ENCODE results near the gene RNF38. TPM values are rescaled to one million over a fixed set of nuclear protein-coding genes. Genes with fewer than 3 reads are reported as not detected.
"Not testable (repeated sequence)": the region's sequence is repeated elsewhere in the genome, so short reads cannot be mapped to it uniquely, and the experiment has no call there.

RNF38 gene
- polyA plus RNA-seq, 1 donor, result 25.3 TPM

GRCh38 chr9:36294996-36295395 lies 105.1 kb downstream of the RNF38 start:
- DNase-seq (ENCODE audit: low read depth), result not testable (repeated sequence)

- DNase-seq (ENCODE audit: low read depth), result no peak
Observed at GRCh38 chr9:36293918-36294317, 106.2 kb downstream of the RNF38 start.

- no peak for DNase-seq (ENCODE audit: low read depth)
Observed at GRCh38 chr9:36293171-36293570, 106.9 kb downstream of the RNF38 start.

- no peak for DNase-seq (ENCODE audit: low read depth)
Observed at GRCh38 chr9:36292641-36293040, 107.4 kb downstream of the RNF38 start.

DNA sequence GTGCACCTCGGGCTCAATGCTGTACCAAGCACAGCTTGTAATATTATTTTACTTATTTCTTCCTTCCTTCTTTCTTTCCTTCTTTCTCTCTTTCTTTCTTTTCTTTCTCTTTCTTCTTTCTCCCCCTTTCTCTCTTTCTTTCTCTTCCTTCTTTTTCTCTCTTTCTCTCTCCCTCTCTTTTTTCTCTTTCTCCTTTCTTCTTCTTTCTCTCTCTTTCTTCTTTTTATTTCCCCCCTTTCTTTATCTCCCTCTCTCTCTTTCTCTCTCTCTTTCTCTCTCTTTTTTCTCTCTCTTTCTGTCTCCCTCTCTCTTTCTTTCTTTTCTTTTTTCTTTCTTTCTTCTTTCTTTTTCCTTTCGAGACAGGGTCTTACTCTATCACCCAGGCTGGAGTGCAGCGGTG lies 109.1 kb downstream of the RNF38 start:
- no peak for DNase-seq (ENCODE audit: low read depth)

GRCh38 chr9:36289836-36290435 lies 110.1 kb downstream of the RNF38 start:
- DNase-seq (ENCODE audit: low read depth), result no peak

- DNase-seq (ENCODE audit: low read depth), result no peak
Observed at GRCh38 chr9:36288070-36288469, 112.0 kb downstream of the RNF38 start.

Other genes with a start within 250 kb of the RNF38 start
- gene CCIN, start 230.9 kb downstream of the RNF38 start, polyA plus RNA-seq (ENCODE audit: insufficient read length), result 0.58 TPM
- 111 TPM for gene CLTA, start 209.3 kb downstream of the RNF38 start, polyA plus RNA-seq (ENCODE audit: insufficient read length)
- 13.2 TPM for gene GNE, start 141.8 kb downstream of the RNF38 start, polyA plus RNA-seq (ENCODE audit: insufficient read length)
- 7.2 TPM for gene MELK, start 172.6 kb upstream of the RNF38 start, polyA plus RNA-seq (ENCODE audit: insufficient read length)

All from forelimb muscle (tissue), 1 donor.